DMS153 (cell line): ENCODE data around the gene GALNT17.

Experiments
- DNase-seq: peaks from one replicate; lab custom pipeline; 2025; lab: John Stamatoyannopoulos, UW

GALNT17 gene

DNA sequence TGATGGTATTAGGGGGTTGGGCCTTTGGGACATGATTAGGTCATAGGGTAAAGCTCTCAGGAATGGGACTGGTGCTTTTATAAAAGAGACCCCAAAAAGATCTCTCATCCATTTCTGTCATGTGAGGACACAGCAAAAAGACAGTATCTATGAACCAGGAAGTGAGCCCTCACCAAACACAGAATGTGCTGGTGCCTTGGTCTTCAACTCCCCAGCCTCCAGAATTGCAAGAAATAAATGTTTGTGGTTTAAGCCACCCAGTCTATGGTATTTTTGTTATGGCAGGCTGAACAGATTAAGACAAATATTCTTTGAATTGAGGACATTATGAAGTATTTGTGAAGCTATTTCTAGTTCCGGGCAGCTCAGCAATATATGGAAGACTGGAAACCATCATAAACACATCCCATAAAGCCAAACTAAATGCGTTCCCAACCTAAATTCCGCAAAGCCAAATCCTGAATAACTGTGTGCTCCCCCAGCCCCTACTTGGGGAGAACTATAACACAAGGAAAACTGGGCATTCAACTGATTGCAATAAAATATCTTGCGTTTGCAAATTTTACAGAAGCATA, 153.7 kb downstream of the GALNT17 start:
- no peak for DNase-seq

DNA sequence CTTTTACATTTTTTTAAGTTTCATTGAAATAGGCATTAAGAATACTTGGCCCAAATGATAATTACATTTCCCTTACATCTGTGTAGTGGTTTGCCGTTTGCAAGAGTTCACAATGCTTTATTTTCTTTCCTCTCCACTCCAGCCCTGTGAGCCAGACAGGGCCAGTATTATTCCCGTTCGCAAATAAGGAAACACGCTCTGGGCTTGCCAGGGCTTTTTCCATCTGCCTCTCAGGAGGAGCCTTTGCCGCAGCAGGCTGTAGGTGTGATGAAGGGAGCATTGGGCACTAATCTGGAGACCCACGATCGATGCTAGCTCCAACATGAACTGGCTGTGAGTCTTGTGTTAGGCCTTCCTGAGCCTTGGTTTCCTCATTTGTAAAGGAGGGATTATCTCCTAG, 154.4 kb downstream of the GALNT17 start:
- DNase-seq, result no peak

DNA sequence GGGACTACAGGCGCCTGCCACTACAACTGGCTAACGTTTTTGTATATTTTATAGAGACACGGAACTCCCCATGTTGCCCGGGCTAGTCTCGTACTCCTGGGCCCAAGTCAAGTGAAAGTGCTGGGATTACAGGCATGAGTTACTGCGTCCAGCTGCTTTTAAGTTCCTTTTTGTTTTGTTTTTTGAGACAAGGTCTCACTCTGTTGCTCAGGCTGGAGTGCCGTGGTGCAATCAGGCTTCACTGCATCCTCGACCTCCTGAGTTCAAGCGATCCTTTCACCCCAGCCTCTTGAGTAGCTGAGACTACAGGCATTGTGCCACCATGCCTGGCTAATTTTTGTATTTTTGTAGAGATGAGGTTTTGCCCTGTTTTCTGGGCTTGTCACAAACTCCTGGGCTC, 155.0 kb downstream of the GALNT17 start:
- DNase-seq, result no peak

GRCh38 chr7:71290452-71290851, 158.5 kb downstream of the GALNT17 start:
- DNase-seq, result no peak

- DNase-seq, result no peak
Measured at GRCh38 chr7:71298378-71298777, 166.4 kb downstream of the GALNT17 start.

DNA sequence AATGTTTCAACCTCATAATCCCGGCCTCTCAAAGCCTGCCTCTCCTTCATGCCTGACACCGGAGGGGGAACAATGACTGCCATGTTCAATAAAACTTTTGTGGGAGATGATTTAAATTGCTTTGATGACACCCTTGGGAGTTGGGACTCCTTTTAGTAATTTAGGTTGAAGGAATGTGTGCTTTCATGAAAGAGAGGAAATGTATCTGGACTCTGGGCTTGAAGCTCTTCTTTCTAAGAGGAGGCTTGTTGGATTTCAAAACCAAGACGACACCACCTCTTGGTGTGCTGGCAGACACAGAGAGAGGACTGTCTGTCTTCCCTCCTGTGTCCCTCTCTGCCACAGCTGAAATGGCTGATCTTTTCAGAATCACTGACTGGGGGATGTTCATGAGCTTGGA, 168.1 kb downstream of the GALNT17 start:
- no peak for DNase-seq

DNA sequence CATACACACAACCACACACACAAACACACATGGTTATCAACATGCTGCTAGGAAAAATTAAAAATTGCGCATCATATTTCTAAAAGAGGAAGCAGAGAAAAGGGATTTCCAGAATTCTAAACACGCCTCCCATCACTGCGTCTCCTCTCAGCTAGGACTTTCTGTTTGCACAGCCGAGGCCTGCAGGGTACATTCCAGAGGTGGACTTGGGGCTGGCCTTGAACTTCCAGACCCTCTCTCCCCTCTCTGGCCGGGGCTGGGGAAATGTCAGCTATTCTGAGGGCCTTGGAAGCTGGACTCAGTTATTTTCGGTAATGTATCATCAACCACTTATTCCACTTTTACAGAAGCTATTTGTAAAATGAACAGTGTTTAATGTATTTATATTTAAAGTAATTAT, 168.7 kb downstream of the GALNT17 start:
- no peak for DNase-seq

DNA sequence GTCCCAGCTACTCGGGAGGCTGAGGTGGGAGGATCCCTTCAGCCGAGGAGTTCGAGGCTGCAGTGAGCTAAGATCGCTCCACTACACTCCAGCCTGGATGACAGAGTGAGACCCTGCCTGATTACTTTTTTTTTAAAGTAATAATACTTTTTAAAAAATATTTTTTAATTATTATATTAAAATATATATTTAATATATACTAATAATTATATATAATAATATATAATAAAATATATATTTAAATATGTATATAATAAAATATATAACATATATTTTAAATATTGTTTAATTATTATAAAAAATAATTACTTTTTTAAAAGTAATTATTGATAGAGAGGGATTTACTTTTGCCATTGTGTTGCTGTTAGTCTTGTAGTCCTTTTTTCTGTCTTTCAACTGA, 169.2 kb downstream of the GALNT17 start:
- no peak for DNase-seq

DNA sequence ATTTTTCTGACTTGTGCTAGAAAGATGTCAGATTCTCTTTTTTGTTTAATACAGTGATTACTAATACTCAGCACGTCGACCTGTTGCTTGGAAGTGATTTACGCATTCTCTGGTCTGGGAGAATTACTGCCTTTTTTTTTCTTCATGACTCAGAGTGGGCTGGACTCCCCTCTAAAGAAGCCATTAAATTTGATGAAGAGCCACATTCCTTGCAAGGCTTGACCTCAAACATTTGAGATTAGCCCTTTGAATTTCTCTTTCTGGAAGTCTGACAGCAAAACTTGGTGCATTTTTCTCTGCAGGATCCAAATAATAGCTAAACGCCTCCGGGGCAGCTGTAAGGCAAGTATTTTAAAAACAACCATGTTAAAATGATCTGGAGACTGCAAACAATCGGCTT, 171.6 kb downstream of the GALNT17 start:
- DNase-seq, result no peak

- no peak for DNase-seq
Measured at GRCh38 chr7:71308096-71308495, 176.2 kb downstream of the GALNT17 start.

- no peak for DNase-seq
Measured at GRCh38 chr7:71311576-71311975, 179.6 kb downstream of the GALNT17 start.

- DNase-seq, result no peak
Measured at GRCh38 chr7:71312755-71313490, 181.0 kb downstream of the GALNT17 start.

DNA sequence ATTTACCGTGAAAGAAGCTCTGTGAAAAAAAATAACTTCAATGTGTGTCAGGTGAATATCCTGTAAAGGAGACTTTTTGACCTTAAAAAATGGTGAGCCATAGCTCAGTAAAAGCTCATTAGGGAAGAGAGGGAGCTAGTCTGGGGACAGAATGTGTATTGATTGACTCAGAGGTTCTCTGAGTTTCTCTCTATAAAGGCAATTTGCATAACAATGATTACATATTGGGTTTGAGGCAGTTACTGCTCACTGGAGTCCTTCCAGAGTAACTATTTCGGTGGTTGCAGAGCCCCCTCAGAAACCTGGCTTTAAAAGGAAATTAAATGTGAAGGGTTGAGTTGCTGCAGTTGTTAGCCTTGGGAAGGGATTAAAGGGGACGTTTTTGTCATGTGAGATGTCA, 181.6 kb downstream of the GALNT17 start:
- no peak for DNase-seq

GRCh38 chr7:71320916-71321315, 189.0 kb downstream of the GALNT17 start:
- DNase-seq, result no peak

- no peak for DNase-seq
Measured at GRCh38 chr7:71322201-71322600, 190.3 kb downstream of the GALNT17 start.

- DNase-seq, result no peak
Measured at GRCh38 chr7:71323726-71324125, 191.8 kb downstream of the GALNT17 start.

GRCh38 chr7:71325151-71325550, 193.2 kb downstream of the GALNT17 start:
- no peak for DNase-seq

- no peak for DNase-seq
Measured at GRCh38 chr7:71326595-71326994, 194.7 kb downstream of the GALNT17 start.

GRCh38 chr7:71327946-71328345, 196.0 kb downstream of the GALNT17 start:
- no peak for DNase-seq

DNA sequence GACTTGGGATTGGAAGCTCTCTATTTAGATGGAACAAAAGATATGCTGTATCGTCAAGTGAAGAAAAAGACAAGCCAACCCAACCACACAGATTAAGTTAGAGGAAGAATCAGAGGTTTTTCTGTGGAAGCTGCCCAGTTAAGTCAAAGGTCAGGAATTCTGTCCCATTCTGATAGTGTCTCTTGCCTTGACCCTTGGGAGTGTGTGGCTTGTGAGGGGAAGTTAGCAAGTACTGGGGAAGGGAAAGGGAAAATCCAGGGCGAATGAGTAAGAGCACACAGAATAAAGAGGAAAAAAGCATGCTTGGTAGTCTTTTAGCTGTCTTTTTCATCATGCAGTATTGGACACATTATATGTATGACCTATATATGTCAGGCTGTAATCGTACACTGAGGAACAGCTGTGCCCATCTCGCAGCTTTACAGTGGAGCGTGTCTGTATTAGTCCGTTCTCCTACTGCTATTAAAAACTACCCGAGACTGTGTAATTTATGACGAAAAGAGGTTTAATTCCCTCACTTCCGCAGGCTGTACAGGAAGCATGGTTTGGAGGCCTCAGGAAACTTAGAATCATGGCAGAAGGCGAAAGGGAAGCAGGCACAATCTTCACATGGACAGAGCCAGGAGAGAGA, 197.2 kb downstream of the GALNT17 start:
- no peak for DNase-seq

DNA sequence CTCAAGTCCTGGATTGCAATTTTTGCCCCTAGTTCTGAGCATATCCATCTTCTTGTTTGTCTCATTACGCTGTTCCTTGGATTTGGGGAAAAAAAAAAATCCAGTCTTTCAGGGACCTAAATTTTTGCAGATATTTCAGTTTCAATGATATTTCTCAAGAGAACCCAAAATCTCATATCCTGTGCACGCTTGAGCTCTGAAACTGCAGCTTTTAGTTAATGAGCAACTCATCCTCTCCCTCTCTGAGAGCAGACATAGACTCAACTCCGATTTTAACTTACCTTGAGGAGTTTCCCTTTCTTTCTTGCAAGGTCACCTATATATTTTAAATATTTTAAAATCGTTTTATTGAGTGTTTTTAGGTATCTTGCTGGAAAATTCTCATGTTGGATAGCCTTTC, 200.3 kb downstream of the GALNT17 start:
- no peak for DNase-seq

- no peak for DNase-seq
Measured at GRCh38 chr7:71334541-71334940, 202.6 kb downstream of the GALNT17 start.

GRCh38 chr7:71338866-71339265, 206.9 kb downstream of the GALNT17 start:
- no peak for DNase-seq

GRCh38 chr7:71339924-71340323, 208.0 kb downstream of the GALNT17 start:
- no peak for DNase-seq
